Measurements from ENCODE around the gene ZBTB40.

The ZBTB40 gene

DNA sequence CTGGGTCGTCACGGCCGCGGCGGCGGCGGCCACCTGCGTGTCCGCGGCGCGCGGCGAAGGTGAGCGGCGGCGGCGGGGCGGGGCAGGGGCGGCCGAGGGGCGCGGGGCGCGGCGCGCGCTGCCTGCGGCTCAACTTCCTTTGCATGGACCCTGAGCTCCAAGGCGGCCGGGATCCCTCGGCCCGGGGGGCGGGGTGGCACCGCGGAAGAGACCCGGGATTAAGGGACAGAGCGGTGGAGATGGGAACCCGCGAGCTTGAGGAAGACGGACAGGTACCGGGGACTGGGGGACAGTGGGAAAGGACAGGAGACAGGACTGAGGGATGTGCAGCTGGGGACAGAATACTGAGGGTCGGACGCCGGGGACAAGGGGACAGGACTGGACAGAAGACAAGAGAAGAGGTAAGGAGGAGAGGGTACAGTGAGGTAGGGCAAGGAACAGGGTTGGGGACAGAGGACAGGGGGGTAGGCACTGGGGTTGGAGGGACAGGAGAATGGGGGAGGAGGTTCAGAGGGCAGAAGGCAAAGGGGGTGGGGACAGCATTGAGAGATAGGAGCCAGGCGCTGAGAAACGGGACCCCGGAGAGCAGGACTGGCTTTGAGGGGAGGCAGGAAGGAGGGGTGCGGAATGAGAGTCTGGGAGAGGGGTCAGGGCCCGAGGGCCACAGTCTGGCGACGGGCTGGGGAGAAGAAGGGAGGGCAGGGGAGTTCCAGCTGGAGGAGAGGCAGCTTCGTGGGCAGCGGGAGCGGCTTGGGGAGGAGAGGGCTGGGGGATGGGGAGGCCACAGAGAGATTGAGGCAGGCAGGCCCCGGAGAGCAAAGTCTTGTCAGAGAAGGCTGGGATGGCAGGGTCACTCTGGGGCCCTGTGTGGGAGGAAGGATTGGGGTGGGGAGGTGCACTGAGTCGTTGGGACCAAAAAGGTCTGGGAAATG is 112.3 kb downstream of the ZBTB40 start:
- no peak for DNase-seq

DNA sequence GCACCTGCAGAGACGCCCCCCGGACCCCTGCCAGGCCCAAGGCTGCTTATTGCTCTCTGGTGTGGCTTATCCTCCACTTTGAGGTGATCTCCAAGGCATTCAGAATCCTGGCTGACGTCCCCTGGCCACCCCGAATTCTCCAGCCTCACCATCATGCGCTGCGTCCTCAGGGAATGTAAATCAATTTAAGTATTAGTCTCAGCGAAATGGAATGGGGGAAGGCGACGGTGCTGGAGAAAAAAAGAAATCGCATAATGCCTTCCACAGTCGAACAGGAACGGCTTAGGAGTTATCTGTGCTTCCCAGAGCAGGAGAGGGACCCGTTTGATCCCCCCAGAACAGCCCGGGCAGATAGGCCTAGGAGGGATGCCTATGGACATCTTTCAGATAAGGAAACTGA is 114.5 kb downstream of the ZBTB40 start:
- DNase-seq = no peak

DNA sequence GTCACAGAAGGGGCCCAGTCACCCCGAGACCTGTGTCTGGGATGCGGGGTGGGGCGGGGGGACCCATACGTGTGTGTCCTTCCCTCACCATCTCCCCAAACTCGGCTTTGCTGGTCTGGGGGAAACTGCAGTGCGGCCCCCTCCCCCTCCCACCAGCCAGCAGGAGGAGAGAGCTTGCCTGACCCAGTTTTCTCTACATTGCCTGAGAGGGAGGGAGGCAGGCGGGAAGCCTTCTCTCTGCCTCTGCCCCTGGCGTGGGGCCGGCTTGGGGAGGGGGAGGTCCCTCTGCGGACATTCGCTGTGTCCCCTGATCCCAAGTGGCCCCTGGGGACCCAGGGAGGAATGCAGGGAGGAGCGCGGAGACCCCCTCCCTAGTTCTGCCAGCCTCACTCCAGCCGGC is 115.5 kb downstream of the ZBTB40 start:
- no peak for DNase-seq

DNA sequence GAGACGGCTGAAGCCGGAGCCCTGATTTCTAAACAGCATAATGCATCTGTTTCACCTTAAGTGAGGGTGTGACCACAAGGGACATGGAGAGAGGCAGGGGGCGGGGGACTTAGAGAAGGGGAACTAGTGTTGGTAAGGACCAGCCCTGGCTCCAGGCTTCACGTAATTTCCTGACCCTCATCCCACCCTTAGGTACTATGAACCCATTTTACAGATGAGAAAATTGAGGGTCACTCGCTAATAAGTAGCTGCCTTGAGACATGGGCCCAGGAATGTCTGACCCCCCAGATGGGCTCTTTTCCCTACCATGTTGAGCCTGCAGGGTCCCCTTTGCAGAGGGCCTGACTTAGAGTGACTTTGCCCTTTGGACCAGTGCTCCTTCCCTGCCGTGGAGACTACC is 116.3 kb downstream of the ZBTB40 start:
- DNase-seq = no peak

DNA sequence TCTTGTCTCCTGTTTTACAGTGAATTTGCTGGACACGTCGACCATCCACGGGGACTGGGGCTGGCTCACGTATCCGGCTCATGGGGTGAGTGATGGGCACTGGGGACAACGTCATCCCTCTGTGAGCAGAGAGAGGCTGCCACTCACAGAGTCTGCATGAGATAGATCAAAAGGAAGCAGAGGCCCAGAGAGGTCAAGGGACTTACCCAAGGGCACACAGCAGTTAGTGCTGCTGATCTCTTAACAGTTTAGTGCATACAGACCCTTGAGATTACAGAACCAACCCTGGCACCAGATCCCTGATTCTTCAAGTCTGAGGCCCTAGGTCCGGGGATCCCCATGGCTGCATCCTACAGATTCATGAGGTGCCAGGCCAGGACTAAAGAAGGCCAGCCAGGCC is 117.6 kb downstream of the ZBTB40 start:
- no peak for DNase-seq

DNA sequence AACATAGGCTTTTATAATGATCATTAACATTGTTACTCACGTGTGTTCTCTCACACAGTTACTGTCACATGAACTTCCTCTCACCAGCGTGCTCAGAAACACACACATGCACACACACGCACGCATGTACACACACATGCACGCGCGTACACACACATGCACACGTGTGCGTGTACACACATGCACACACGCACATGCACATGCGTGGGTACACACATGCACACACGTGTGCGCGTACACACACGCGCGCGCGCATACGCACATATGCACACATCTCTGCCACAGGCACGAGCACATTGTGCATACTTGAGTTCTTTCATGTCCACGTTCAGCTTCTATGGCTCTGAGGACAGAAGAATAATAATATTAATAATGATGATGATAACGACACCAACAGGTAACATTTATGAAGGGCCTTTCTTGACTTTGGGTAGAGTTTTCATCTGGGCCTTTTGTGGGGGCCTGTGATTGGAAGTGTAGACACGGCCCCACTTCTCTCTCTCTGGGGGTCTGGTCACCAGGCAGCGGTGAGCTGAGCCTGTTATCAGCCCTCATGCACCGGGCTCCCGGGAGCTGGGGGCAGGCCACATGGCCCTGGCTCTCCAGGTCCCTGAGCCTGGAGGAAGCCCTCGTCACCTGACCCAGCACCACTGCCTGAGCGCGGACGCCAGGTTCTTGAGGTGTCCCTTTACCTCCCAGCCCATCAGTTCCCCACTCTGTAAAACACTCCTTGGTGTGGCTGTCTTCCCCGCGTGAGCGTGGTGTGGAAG is 118.7 kb downstream of the ZBTB40 start:
- no peak for DNase-seq

- no peak for DNase-seq
These were observed 121.2 kb downstream of the ZBTB40 start for GRCh38 chr1:22572818-22573217.

DNA sequence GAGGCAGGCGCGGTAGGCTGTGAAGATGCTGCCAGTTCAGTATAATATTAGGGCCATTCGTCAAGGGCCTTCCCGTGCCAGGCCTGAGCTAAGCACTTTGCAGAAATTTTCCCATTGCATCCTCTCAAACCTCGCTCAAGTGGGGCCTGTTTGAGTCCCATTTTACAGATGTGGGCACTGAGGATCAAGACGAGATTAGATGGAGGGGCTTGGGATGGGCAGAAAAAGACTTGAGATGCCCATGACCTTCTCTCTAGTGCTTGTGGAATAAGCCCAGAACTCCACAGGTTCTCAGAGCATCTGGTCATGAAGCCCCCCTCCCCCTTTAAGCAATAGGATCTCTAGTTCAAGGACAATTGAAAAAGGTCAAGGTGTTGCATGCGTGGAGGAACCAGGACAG is 121.6 kb downstream of the ZBTB40 start:
- DNase-seq = no peak

DNA sequence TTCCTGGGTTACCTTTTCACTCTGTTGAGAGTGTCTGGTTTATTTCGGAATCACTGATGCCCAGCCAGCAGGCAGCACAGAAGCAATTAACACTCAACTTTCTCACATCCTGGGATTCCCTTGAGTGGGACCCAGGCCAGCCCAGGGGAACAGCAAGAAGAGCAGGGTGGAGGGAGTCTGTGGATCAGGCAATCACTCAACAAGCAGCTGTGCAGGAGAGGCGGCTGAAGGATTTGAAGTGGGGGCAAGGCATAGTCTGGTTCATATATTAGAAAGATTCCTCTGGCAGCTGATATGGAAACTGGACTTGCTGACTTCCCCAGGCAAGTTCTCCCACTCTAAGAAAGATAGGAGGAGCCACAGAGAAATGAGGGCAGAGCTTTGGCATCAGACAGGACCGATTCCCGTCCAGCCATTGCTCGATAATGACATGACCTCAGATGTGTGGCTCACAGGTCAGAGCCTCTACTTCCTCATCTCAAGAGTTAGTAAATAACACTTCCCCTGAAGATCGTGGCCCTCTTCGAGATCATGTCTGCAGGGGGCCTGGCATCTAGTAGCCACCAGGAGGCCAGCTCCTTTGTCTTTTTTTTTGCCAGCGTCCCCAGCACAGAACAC is 124.0 kb downstream of the ZBTB40 start:
- no peak for DNase-seq

- DNase-seq = no peak
These were observed 124.5 kb downstream of the ZBTB40 start for GRCh38 chr1:22576150-22576544.

DNA sequence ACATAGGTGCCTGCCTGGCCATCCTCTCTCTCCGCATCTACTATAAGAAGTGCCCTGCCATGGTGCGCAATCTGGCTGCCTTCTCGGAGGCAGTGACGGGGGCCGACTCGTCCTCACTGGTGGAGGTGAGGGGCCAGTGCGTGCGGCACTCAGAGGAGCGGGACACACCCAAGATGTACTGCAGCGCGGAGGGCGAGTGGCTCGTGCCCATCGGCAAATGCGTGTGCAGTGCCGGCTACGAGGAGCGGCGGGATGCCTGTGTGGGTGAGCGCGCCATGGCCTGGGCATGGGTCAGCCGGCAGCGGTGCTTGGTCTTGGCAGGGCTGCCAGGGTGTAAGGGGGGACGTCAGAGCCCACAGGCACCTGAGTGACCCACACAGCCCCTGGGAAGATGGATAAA is 125.0 kb downstream of the ZBTB40 start:
- DNase-seq = no peak

DNA sequence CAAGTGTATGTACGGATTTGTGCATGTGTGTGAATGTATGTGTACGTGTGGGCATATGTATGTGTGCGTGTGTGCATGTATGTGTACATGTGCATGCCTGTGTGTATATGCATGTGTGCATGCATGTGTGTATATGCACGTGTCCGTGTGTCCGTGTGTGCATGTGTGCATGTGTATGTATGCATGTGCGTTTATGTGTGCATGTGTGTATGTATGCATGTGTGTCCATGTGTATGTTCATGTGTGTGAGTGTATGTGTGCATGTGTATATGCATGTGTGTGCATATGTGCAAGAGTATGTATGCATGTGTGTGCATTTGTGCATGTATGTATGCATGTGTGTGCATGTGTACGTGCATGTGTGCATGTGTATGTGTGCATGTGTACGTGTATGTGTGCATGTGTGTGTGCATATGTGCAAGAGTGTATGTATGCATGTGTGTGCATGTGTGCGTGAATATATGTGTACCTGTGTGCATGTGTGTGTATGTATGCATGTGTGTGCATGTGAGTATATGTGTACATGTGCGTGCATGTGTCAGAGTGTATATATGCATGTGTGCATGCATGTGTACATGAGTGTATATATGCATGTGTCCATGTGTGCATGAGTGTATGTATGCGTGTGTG is 127.2 kb downstream of the ZBTB40 start:
- DNase-seq = no peak

GRCh38 chr1:22579541-22580155 is 128.0 kb downstream of the ZBTB40 start:
- no peak for DNase-seq
